ENCODE measurements around the gene PCDH12.

PCDH12 gene

GRCh38 chr5:141906517-141906916 is 51.5 kb downstream of the PCDH12 start:
- no peak for DNase-seq

- no peak for DNase-seq
These were observed 53.5 kb downstream of the PCDH12 start for GRCh38 chr5:141904551-141904950.

GRCh38 chr5:141903261-141903660 is 54.7 kb downstream of the PCDH12 start:
- DNase-seq, result no peak

GRCh38 chr5:141902015-141902814 is 55.8 kb downstream of the PCDH12 start:
- DNase-seq, result no peak

- DNase-seq, result no peak
These were observed 59.5 kb downstream of the PCDH12 start for GRCh38 chr5:141898448-141899049.

GRCh38 chr5:141897425-141897824 is 60.6 kb downstream of the PCDH12 start:
- DNase-seq, result no peak
